Hepatocyte (in vitro differentiated cells): ENCODE measurements around the gene ITGBL1. TPM values are rescaled to one million over a fixed set of nuclear protein-coding genes. Genes with fewer than 3 reads are reported as not detected.

Experiments used
- DNase-seq: peaks from one replicate; pipeline ENCODE4 v3.0.0-alpha.2; 2016; ENCODE audit warnings: low spot score
- H2AFZ ChIP-seq: fragments of 200-600 bp; sonication (generic); 2 replicates; pipeline ENCODE4 v1.6.0; 2016; ENCODE audit warnings: antibody characterized with exemption, mild to moderate bottlenecking
- H3K27ac ChIP-seq: fragments of 200-600 bp; sonication (generic); 2 replicates; pipeline ENCODE4 v1.5.1; 2016; ENCODE audit warnings: mild to moderate bottlenecking
- H3K27me3 ChIP-seq: fragments of 200-600 bp; sonication (generic); 2 replicates; pipeline ENCODE4 v1.6.1; 2016
- H3K36me3 ChIP-seq: fragments of 200-600 bp; sonication (generic); replicated peaks from 2 replicates; pipeline ENCODE4 v1.5.1; 2016; ENCODE audit warnings: low read depth; ENCODE audit not compliant: insufficient read depth
- H3K4me1 ChIP-seq: fragments of 200-600 bp; sonication (generic); 2 replicates; pipeline ENCODE4 v1.5.1; 2016; ENCODE audit warnings: mild to moderate bottlenecking, moderate library complexity; ENCODE audit not compliant: insufficient read depth
- H3K4me2 ChIP-seq: fragments of 200-600 bp; sonication (generic); 2 replicates; pipeline ENCODE4 v1.6.0; 2016
- H3K4me3 ChIP-seq: fragments of 200-600 bp; sonication (generic); 2 replicates; pipeline ENCODE4 v1.5.1; 2016; ENCODE audit warnings: mild to moderate bottlenecking
- H3K79me2 ChIP-seq: fragments of 200-600 bp; sonication (generic); 2 replicates; pipeline ENCODE4 v1.6.0; 2017; ENCODE audit warnings: mild to moderate bottlenecking
- H3K9me2 ChIP-seq: fragments of 200-600 bp; sonication (generic); replicated peaks from 2 replicates; pipeline ENCODE4 v1.6.0; 2017; ENCODE audit warnings: mild to moderate bottlenecking; ENCODE audit not compliant: insufficient read depth
- H3K9me3 ChIP-seq: fragments of 200-600 bp; sonication (generic); 2 replicates; pipeline ENCODE4 v1.5.1; 2016; ENCODE audit warnings: low read depth, mild to moderate bottlenecking
- H4K20me1 ChIP-seq: fragments of 200-600 bp; sonication (generic); 2 replicates; pipeline ENCODE4 v1.6.0; 2016; ENCODE audit warnings: mild to moderate bottlenecking; ENCODE audit not compliant: insufficient read depth, poor library complexity, severe bottlenecking
- EZH2 ChIP-seq: fragments of 200-600 bp; sonication (generic); IDR thresholded peaks from 2 replicates; pipeline ENCODE4 v1.6.1; 2016; ENCODE audit warnings: antibody characterized with exemption, mild to moderate bottlenecking, borderline replicate concordance
- EZH2phosphoT487 ChIP-seq: fragments of 200-600 bp; sonication (generic); IDR thresholded peaks from one replicate; pipeline ENCODE4 v1.6.1; 2018; ENCODE audit warnings: antibody characterized with exemption, mild to moderate bottlenecking, low read depth, moderate library complexity; ENCODE audit not compliant: unreplicated experiment, severe bottlenecking
- WGBS: methylation state at CpG from one replicate; pipeline ENCODE4 v1.1.6; 2016; ENCODE audit warnings: low lambda C conversion rate; ENCODE audit errors: missing lambda C conversion rate; 5-methylcytosine and 5-hydroxymethylcytosine counted together
- polyA plus RNA-seq: library from polyadenylated mRNA; unstranded; fragments of >200 nt; fragmentation: Nextera tagmentation; extraction: Ambion mirVana; gene quantifications from 2 replicates; pipeline ENCODE4 v1.2.1, GENCODE V29; 2016
- total RNA-seq: library from RNA; depleted of rRNA; stranded (reverse); fragments of >200 nt; gene quantifications from 2 replicates; pipeline ENCODE4 v1.2.3, GENCODE V29; 2014
- TF ChIP-seq, protein P1 (sequence below): fragments of 200-600 bp; sonication (generic); IDR thresholded peaks from 2 replicates; pipeline ENCODE4 v1.5.1; 2016; ENCODE audit warnings: antibody characterized with exemption, mild to moderate bottlenecking; ENCODE audit not compliant: poor library complexity

Gene ITGBL1
- total and polyA plus RNA-seq, 2 experiments from 2014 or later = 0.33 TPM; not detected in 1

DNA sequence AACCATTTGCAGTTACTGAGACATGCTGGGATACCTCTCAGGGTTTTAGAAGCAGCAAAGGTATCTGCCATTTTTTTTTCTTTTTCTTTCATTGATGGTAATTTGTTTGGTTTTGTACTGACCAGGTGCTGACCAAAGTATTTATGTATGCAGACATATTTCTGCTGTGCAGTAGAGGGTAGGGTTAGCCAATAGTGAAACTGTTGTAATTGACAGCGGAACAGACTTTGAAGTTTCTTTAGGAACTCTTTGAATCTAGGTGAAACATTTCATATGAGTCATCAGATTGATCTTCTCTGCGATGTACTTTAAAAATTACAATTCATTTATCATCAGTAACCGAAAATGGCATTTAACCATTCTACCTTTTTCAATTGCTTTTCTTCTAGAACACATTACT is 63.0 kb downstream of the ITGBL1 start:
- WGBS = 90% methylated on average over 3 of the region's 3 CpGs
- no peak overlapping the region for H3K4me2 ChIP-seq

DNA sequence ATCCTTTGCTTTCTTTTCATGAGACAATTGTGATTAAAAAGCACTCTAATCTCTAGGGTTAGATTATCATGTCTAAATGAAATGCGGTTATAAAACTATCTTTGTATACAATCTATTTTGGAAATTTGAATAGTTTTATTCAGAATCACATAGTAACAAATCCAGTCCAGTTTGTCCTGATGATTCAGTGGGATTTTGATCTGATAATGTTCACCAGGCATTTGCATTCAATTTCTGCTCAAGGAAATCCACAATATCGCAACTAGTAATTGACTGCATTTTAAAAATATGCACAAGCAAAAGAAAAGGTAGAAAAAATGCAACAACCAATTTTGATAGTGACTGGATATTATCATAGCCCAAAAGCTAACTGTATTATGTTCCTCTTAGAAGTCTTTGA is 63.8 kb downstream of the ITGBL1 start:
- Histone ChIP-seq H3K79me2 (no peaks in the 10 kb centered on the region), H3K27ac (no peak overlapping the region)
- DNase-seq = no peak

More for the DNA sequence above, 63.0 kb downstream of the ITGBL1 start:
- TF ChIP-seq EZH2 (no peak), EZH2phosphoT487 (no peak)
- TF ChIP-seq, protein P1, sequence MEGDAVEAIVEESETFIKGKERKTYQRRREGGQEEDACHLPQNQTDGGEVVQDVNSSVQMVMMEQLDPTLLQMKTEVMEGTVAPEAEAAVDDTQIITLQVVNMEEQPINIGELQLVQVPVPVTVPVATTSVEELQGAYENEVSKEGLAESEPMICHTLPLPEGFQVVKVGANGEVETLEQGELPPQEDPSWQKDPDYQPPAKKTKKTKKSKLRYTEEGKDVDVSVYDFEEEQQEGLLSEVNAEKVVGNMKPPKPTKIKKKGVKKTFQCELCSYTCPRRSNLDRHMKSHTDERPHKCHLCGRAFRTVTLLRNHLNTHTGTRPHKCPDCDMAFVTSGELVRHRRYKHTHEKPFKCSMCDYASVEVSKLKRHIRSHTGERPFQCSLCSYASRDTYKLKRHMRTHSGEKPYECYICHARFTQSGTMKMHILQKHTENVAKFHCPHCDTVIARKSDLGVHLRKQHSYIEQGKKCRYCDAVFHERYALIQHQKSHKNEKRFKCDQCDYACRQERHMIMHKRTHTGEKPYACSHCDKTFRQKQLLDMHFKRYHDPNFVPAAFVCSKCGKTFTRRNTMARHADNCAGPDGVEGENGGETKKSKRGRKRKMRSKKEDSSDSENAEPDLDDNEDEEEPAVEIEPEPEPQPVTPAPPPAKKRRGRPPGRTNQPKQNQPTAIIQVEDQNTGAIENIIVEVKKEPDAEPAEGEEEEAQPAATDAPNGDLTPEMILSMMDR = no peak
- Histone ChIP-seq H2AFZ (no peak overlapping the region), H3K27ac (no peak overlapping the region), H3K4me1 (no peaks in the 10 kb centered on the region), H3K36me3 (no peaks in the 10 kb centered on the region), H3K4me3 (no peak overlapping the region), H3K79me2 (no peaks in the 10 kb centered on the region), H3K9me2 (no peaks in the 10 kb centered on the region), H3K9me3 (no peaks in the 10 kb centered on the region), H3K27me3 (no peaks in the 10 kb centered on the region), H4K20me1 (no peaks in the 10 kb centered on the region)
- DNase-seq = no peak

GRCh38 chr13:101520672-101521071 is 68.2 kb downstream of the ITGBL1 start:
- H3K79me2 ChIP-seq = no peaks in the 10 kb centered on the region
- no peak overlapping the region for H2AFZ ChIP-seq
- H3K36me3 ChIP-seq = no peaks in the 10 kb centered on the region
- H3K27ac ChIP-seq = no peak overlapping the region
- no peaks in the 10 kb centered on the region for H4K20me1 ChIP-seq
- WGBS = 84% methylated on average over 4 of the region's 4 CpGs
- no peak for DNase-seq
- no peak overlapping the region for H3K4me2 ChIP-seq
- H3K4me3 ChIP-seq = no peak overlapping the region
- TF ChIP-seq EZH2phosphoT487 = no peak
- no peak for TF ChIP-seq EZH2
- TF ChIP-seq, protein P1 = no peak
- H3K27me3 ChIP-seq = no peaks in the 10 kb centered on the region
- no peaks in the 10 kb centered on the region for H3K4me1 ChIP-seq
- H3K9me3 ChIP-seq = no peaks in the 10 kb centered on the region
- no peaks in the 10 kb centered on the region for H3K9me2 ChIP-seq

More for the DNA sequence above, 63.8 kb downstream of the ITGBL1 start:
- no peak overlapping the region for H3K4me2 ChIP-seq
- H4K20me1 ChIP-seq = no peaks in the 10 kb centered on the region
- no peaks in the 10 kb centered on the region for H3K27me3 ChIP-seq
- TF ChIP-seq EZH2 (no peak), EZH2phosphoT487 (no peak)
- TF ChIP-seq, protein P1 = no peak
- no peak overlapping the region for H2AFZ ChIP-seq
- H3K4me3 ChIP-seq = no peak overlapping the region
- 94% methylated on average over 2 of the region's 2 CpGs for WGBS
- no peaks in the 10 kb centered on the region for H3K9me3 ChIP-seq
- no peaks in the 10 kb centered on the region for H3K36me3 ChIP-seq
- H3K4me1 ChIP-seq = no peaks in the 10 kb centered on the region
- H3K9me2 ChIP-seq = no peaks in the 10 kb centered on the region

GRCh38 chr13:101521371-101521770 is 68.9 kb downstream of the ITGBL1 start:
- WGBS = 91% methylated on average over 6 of the region's 6 CpGs
- Histone ChIP-seq H3K4me1 (no peaks in the 10 kb centered on the region), H3K4me2 (no peak overlapping the region), H3K79me2 (no peaks in the 10 kb centered on the region), H3K27ac (no peak overlapping the region), H3K36me3 (no peaks in the 10 kb centered on the region), H3K9me3 (no peaks in the 10 kb centered on the region), H2AFZ (no peak overlapping the region), H4K20me1 (no peaks in the 10 kb centered on the region), H3K4me3 (no peak overlapping the region), H3K27me3 (no peaks in the 10 kb centered on the region), H3K9me2 (no peaks in the 10 kb centered on the region)
- no peak for DNase-seq
- no peak for TF ChIP-seq EZH2
- TF ChIP-seq EZH2phosphoT487 = no peak
- TF ChIP-seq, protein P1 = no peak
